CD4-positive, CD25-positive, alpha-beta regulatory T cell (primary cell): ENCODE results near the gene C1QTNF3. TPM values are rescaled to one million over a fixed set of nuclear protein-coding genes. Genes with fewer than 3 reads are reported as not detected.
"Not testable (repeated sequence)": the region's sequence is repeated elsewhere in the genome, so short reads cannot be mapped to it uniquely, and the experiment has no call there.

Source experiments
- ATAC-seq, 2 donors: fragments of 150-1000 bp; cut with Tn5 transposase; one replicate each; pipeline ENCODE4 v1.10.0; 2021; ENCODE audit warnings: low read depth in 2 of 2, moderate number of reproducible peaks in 2 of 2, moderate library complexity in 1 of 2
- DNase-seq, 3 donors: peaks; one replicate each; pipeline versions ENCODE4 v3.0.0 to v3.0.0-alpha.2; 2012 to 2022; ENCODE audit warnings: mixed read lengths in 1 of 3
- H3K27ac ChIP-seq: one replicate; pipeline ENCODE4 v1.7.0; 2013; ENCODE audit warnings: mild to moderate bottlenecking, low read length; ENCODE audit not compliant: insufficient read depth, poor library complexity, severe bottlenecking
- H3K27me3 ChIP-seq: one replicate; pipeline ENCODE4 v1.7.0; 2013; ENCODE audit warnings: low read length; ENCODE audit not compliant: control insufficient read depth, insufficient read depth
- H3K36me3 ChIP-seq: one replicate; pipeline ENCODE4 v1.7.0; 2013; ENCODE audit warnings: mild to moderate bottlenecking, low read length, moderate library complexity; ENCODE audit not compliant: control insufficient read depth, insufficient read depth
- H3K4me1 ChIP-seq: 2 replicates; pipeline ENCODE4 v1.7.0; 2013; ENCODE audit warnings: mild to moderate bottlenecking, low read length; ENCODE audit not compliant: insufficient read depth, control insufficient read depth, poor library complexity, severe bottlenecking
- H3K4me3 ChIP-seq: one replicate; pipeline ENCODE4 v1.7.0; 2013; ENCODE audit warnings: low read depth, mild to moderate bottlenecking, low read length, moderate library complexity
- H3K9me3 ChIP-seq, 2 experiments: 1 replicate in 1 of 2; 2 replicates in 1 of 2; pipeline ENCODE4 v1.7.0; 2013; ENCODE audit warnings: low read length in 2 of 2, mild to moderate bottlenecking in 1 of 2, moderate library complexity in 1 of 2; ENCODE audit not compliant: control insufficient read depth in 2 of 2
- H3K27ac Mint-ChIP-seq, 3 donors: one replicate each; pipeline ENCODE4 v1.8.0; 2020 to 2022; ENCODE audit warnings: mild to moderate bottlenecking in 3 of 3, mixed read lengths in 3 of 3, moderate library complexity in 2 of 3
- H3K27me3 Mint-ChIP-seq: one replicate; pipeline ENCODE4 v1.8.0; 2022; ENCODE audit warnings: mild to moderate bottlenecking, mixed read lengths
- H3K36me3 Mint-ChIP-seq: one replicate; pipeline ENCODE4 v1.8.0; 2020; ENCODE audit warnings: mixed read lengths
- H3K4me1 Mint-ChIP-seq, 4 donors: one replicate each; pipeline ENCODE4 v1.8.0; 2020 to 2022; ENCODE audit warnings: mixed read lengths in 4 of 4, mild to moderate bottlenecking in 1 of 4
- H3K4me3 Mint-ChIP-seq, 4 donors: one replicate each; pipeline ENCODE4 v1.8.0; 2020 to 2022; ENCODE audit warnings: mild to moderate bottlenecking in 4 of 4, mixed read lengths in 4 of 4, moderate library complexity in 3 of 4
- H3K9me3 Mint-ChIP-seq, 7 donors: one replicate each; pipeline ENCODE4 v1.8.0; 2020 to 2022; ENCODE audit warnings: mixed read lengths in 7 of 7, mild to moderate bottlenecking in 3 of 7, moderate library complexity in 2 of 7
- polyA plus RNA-seq, 4 donors: library from polyadenylated mRNA; unstranded; fragments of 300-500 nt; fragmentation: Illumina TruSeq; gene quantifications; one replicate each; pipeline ENCODE4 v1.2.3, GENCODE V29; 2021
- total RNA-seq: library from RNA; stranded (reverse); gene quantifications from one replicate; pipeline ENCODE4 v1.2.3, GENCODE V29; 2022

C1QTNF3 gene
- total and polyA plus RNA-seq, 5 donors from 2014 or later, result 0.09 to 7.6 (median 0.51) TPM; not detected in 1

DNA sequence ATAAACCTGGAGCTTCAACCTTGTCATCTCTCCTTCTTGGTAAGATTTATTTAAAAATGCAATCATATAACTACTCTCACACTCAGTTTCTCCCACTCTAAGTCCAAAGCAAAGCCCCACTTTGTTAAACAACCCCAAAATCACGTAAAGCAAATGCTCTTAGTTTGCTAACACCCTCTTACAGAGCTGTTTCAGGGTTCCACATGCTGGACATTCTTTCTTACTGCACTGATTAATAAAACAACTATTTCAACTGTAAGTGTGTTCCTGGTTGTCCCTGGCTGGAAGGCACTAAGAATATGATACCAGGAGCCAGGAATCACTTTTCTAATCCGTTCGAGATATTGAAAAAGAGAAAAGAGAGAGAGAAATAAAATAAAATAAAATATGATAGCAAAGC is 31.5 kb upstream of the C1QTNF3 start:
- H3K27me3 Mint-ChIP-seq, result not testable (repeated sequence)

DNA sequence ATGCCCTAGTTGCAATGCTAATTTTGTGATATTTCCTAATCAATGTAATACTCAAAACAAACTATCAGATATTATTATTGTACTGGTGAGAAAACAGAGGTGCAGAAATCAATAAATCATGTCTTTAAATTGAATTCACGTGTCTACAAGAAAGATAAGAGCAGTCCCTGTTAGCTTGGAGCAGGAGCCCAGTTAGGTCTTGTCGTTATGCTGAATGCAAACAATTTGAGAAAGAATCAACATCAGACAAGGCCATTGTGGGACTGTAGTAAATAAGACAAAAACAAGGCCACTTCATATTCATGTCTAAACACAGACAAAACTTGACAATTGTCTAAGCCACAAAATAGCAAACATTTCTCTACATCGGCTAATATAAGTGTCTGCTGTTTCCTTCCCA is 31.1 kb upstream of the C1QTNF3 start:
- H3K4me1 ChIP-seq, H3K4me1 Mint-ChIP-seq, H3K9me3 ChIP-seq, H3K36me3 ChIP-seq, H3K27ac Mint-ChIP-seq, H3K4me3 ChIP-seq, DNase-seq, H3K9me3 Mint-ChIP-seq, H3K36me3 Mint-ChIP-seq, H3K27ac ChIP-seq, H3K4me3 Mint-ChIP-seq, ATAC-seq, H3K27me3 Mint-ChIP-seq, H3K27me3 ChIP-seq: not testable (repeated sequence)

More for the DNA sequence above, 31.5 kb upstream of the C1QTNF3 start:
- H3K4me1 ChIP-seq, H3K9me3 Mint-ChIP-seq, H3K36me3 Mint-ChIP-seq, H3K27ac ChIP-seq, H3K4me3 ChIP-seq, H3K4me1 Mint-ChIP-seq, DNase-seq, H3K36me3 ChIP-seq, H3K27me3 ChIP-seq, ATAC-seq, H3K27ac Mint-ChIP-seq, H3K9me3 ChIP-seq: not testable (repeated sequence)
- H3K4me3 Mint-ChIP-seq, result peak overlapping the region in 1 of 4 donors; percentile 68

DNA sequence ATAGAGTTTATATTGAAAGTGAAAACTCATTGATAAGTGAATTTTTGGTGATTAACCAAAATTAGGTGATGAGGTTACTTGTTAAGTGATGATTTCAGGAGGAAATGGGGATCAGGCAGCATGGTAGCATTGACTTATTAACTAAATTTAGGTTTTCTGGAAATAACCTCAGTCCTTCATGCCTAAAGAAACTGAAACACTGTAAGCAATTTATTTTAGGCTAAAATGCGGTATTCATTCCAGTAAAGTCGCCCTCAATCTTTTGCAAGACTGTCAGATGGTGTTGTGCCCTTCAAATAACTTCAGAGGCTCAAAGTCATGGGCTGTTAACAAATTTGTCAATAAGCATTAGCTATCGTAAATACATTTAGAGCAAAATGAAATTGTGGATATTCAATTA is 27.6 kb upstream of the C1QTNF3 start:
- not testable (repeated sequence) for H3K27me3 ChIP-seq, ATAC-seq, DNase-seq, H3K9me3 Mint-ChIP-seq, H3K4me1 ChIP-seq, H3K36me3 ChIP-seq, H3K9me3 ChIP-seq, H3K27ac Mint-ChIP-seq, H3K4me3 ChIP-seq, H3K4me1 Mint-ChIP-seq, H3K27me3 Mint-ChIP-seq, H3K27ac ChIP-seq, H3K4me3 Mint-ChIP-seq
- peaks cover 10% of the 10 kb centered on the region for H3K36me3 Mint-ChIP-seq

DNA sequence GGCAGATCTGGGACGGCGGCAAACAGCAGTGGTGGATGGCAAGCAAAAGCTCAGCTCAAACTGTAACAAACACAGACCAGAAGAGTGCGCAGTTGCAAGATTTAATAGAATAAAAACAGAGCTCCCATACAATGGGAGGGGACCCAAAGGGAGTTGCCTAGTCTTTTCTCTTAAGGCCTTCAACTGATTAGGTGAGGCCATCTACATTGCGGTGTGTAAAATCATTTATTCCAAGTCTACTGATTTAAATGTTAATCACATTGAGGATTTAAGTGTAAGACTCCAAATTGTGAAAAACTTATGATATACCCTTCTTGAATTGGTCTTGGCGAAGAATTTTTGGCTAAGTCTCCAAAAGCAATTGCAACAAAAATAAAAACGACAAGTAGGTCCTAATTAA is 21.6 kb upstream of the C1QTNF3 start:
- H3K4me1 ChIP-seq, result no peaks in the 10 kb centered on the region
- DNase-seq (no peak), ATAC-seq (no peak)
- Mint-ChIP-seq H3K27ac (no peak overlapping the region), H3K4me1 (no peaks in the 10 kb centered on the region), H3K9me3 (peaks cover 0 to 9% (median 3%) of the 10 kb centered on the region in 7 donors), H3K36me3 (peaks cover 45% of the 10 kb centered on the region), H3K27me3 (no peaks in the 10 kb centered on the region), H3K4me3 (no peak overlapping the region)
- no peaks in the 10 kb centered on the region for H3K9me3 ChIP-seq
- H3K4me3 ChIP-seq, result no peak overlapping the region
- H3K27ac ChIP-seq, result no peak overlapping the region
- no peaks in the 10 kb centered on the region for H3K36me3 ChIP-seq
- H3K27me3 ChIP-seq, result no peaks in the 10 kb centered on the region

DNA sequence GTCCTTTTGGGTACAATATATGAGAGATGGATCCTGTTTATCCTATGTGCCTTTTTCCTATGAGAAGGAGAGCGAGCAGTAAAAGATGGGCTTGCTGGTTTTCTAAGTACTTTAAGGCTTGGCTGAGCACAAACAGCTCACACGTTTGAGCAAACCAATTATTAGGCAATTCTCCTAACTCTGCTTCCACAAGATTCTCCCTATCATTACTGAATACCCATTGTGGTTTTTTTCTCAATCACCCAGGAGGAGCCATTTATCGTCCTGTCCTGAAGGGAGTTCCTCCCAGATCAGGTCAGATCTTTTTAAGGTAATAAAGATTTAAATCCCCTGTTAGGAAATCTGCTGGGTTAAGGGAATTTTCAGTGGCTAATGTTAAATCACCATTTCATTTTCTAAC is 19.4 kb upstream of the C1QTNF3 start:
- no peak overlapping the region for H3K27ac ChIP-seq
- H3K36me3 ChIP-seq, result peaks cover 3% of the 10 kb centered on the region
- Mint-ChIP-seq H3K9me3 (peaks cover 0 to 9% (median 3%) of the 10 kb centered on the region in 7 donors), H3K36me3 (peaks cover 59% of the 10 kb centered on the region), H3K27me3 (no peaks in the 10 kb centered on the region), H3K4me1 (no peaks in the 10 kb centered on the region), H3K4me3 (no peak overlapping the region), H3K27ac (no peak overlapping the region)
- no peaks in the 10 kb centered on the region for H3K4me1 ChIP-seq
- ATAC-seq (no peak), DNase-seq (no peak)
- no peaks in the 10 kb centered on the region for H3K9me3 ChIP-seq
- no peak overlapping the region for H3K4me3 ChIP-seq
- H3K27me3 ChIP-seq, result no peaks in the 10 kb centered on the region

DNA sequence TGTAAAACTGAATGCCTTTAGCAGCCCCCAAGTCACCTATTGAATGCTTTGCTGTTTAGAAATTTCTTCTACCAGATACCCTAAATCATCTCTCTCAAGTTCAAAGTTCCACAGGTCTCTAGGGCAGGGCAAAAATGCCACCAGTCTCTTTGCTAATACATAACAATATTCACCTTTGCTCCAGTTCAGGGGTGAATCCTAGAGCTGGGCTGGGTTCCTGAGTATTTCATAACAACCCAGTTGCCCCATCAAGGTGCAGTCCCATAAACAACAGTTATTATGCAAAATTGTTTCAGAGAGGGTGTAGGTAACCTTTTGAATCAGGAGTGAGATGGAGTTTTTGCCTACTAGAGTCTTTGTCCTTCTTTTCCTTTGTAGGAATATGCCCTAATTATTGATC is 19.0 kb upstream of the C1QTNF3 start:
- no peak overlapping the region for H3K27ac Mint-ChIP-seq
- H3K27ac ChIP-seq, result no peak overlapping the region
- ATAC-seq, result no peak
- H3K4me1 Mint-ChIP-seq, result no peaks in the 10 kb centered on the region
- H3K27me3 ChIP-seq, result no peaks in the 10 kb centered on the region
- DNase-seq, result no peak
- H3K9me3 Mint-ChIP-seq, result peaks cover 0 to 9% (median 2%) of the 10 kb centered on the region in 7 donors
- H3K4me3 ChIP-seq, result no peak overlapping the region
- H3K36me3 ChIP-seq, result peaks cover 3% of the 10 kb centered on the region
- H3K36me3 Mint-ChIP-seq, result peaks cover 55% of the 10 kb centered on the region
- H3K4me1 ChIP-seq, result no peaks in the 10 kb centered on the region
- H3K4me3 Mint-ChIP-seq, result no peak overlapping the region
- H3K27me3 Mint-ChIP-seq, result no peaks in the 10 kb centered on the region
- no peaks in the 10 kb centered on the region for H3K9me3 ChIP-seq

DNA sequence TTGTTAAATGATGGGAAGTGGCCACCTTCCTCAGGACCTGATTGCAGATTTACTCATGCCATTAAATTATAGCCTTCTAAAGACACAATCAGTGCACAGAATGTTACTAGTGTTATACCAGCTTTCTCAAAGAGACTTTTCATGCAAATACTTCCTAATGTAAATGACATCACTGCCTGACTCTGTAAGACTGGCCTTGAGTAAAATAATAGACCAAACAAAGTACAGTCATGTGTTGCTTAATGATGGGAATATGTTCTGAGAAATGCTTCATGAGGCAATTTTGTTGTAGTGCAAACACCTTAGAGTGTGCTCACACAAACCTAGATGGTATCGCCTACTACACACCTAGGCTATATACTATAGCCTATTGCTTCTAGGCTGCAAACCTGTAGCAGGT is 17.0 kb upstream of the C1QTNF3 start:
- ATAC-seq (no peak), DNase-seq (no peak)
- no peak overlapping the region for H3K4me3 Mint-ChIP-seq
- H3K9me3 Mint-ChIP-seq, result peaks cover 0 to 7% (median 0%) of the 10 kb centered on the region in 7 donors
- Histone ChIP-seq H3K36me3 (peaks cover 3% of the 10 kb centered on the region), H3K27ac (no peak overlapping the region), H3K27me3 (no peaks in the 10 kb centered on the region), H3K4me1 (no peaks in the 10 kb centered on the region), H3K4me3 (no peak overlapping the region), H3K9me3 (no peaks in the 10 kb centered on the region)
- H3K27ac Mint-ChIP-seq, result no peak overlapping the region
- H3K36me3 Mint-ChIP-seq, result peaks cover 44% of the 10 kb centered on the region
- H3K27me3 Mint-ChIP-seq, result no peaks in the 10 kb centered on the region
- H3K4me1 Mint-ChIP-seq, result no peaks in the 10 kb centered on the region

DNA sequence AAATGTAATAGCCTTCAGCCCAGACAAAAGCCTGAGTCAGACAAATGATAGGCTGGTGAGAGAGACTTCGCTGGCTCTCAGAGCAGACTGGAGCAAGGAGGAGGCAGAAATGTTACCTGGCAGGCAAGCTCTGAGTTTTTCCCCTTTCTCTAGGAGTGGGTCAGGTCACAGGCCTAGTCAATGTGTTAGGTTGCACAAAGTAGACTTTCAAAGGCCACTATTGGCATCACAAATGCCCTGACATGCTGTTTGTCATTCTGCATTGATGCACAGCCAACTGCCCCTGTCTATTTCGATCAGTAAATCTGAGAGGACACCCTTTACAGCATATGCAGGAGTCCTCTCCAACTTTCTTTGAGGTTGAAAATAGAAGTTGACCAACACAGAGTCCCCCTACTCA is 15.5 kb upstream of the C1QTNF3 start:
- no peaks in the 10 kb centered on the region for H3K4me1 ChIP-seq
- no peaks in the 10 kb centered on the region for H3K9me3 ChIP-seq
- H3K9me3 Mint-ChIP-seq, result peaks cover 0 to 6% (median 0%) of the 10 kb centered on the region in 7 donors
- H3K4me3 Mint-ChIP-seq, result no peak overlapping the region
- DNase-seq, result no peak
- no peak overlapping the region for H3K27ac ChIP-seq
- no peak overlapping the region for H3K4me3 ChIP-seq
- H3K4me1 Mint-ChIP-seq, result no peaks in the 10 kb centered on the region
- H3K27me3 ChIP-seq, result no peaks in the 10 kb centered on the region
- ATAC-seq, result no peak
- no peaks in the 10 kb centered on the region for H3K27me3 Mint-ChIP-seq
- no peak overlapping the region for H3K27ac Mint-ChIP-seq
- H3K36me3 ChIP-seq, result peaks cover 3% of the 10 kb centered on the region
- H3K36me3 Mint-ChIP-seq, result peaks cover 36% of the 10 kb centered on the region
